ENCODE measurements around the gene TSHZ3. TPM values are rescaled to one million over a fixed set of nuclear protein-coding genes. Genes with fewer than 3 reads are reported as not detected.
A peak's percentile ranks its signal among the peaks of the same experiment; 100 is the strongest.

Gene TSHZ3
- total RNA-seq, 1 donor from 2014 or later = 3.0 TPM

DNA sequence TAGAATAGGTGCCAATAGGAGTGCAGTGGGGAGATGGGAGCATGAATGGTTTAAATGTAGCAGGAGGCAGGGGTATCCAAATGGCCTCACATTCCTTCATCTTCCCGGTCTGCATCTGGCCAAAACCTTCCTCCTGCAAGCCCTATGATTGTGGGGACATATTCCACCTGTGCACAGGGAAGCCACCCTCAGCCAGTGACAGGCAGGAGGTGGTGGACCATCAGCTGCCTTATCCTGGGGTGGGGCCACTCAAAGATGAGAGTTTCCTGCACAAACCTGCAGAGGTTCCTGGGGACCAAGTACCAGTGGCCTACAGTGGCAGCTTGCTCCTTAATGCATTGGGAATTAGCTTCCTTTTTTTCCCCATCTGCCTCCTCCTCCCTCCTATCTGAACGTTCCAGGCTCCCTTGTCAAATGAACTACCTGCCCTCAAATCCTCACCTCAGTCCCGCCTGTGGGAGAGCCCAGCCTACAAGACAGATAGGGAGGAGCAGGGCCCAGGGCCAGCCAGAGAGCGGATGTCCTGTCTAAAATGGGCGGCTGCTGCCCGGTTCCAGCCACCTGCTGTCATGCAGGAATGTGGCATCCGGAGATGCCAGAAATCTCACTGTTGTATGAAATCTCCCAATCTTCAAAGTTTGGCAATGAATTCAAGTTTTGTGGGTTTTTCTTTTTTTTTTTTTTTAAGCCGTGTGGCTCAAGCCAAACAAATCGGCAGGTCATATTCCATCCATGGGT is 85.0 kb downstream of the TSHZ3 start:
- no peaks in the 10 kb centered on the region for H3K4me1 Mint-ChIP-seq
- H3K27ac Mint-ChIP-seq (ENCODE audit: unreplicated experiment) = no peak overlapping the region
- DNase-seq (ENCODE audit: low read depth, low spot score) = no peak
- H3K27me3 Mint-ChIP-seq (ENCODE audit: low read depth) = no peaks in the 10 kb centered on the region
- H3K36me3 Mint-ChIP-seq (ENCODE audit: low read depth) = no peaks in the 10 kb centered on the region
- no peaks in the 10 kb centered on the region for H3K9me3 Mint-ChIP-seq
- TF ChIP-seq, protein P1, sequence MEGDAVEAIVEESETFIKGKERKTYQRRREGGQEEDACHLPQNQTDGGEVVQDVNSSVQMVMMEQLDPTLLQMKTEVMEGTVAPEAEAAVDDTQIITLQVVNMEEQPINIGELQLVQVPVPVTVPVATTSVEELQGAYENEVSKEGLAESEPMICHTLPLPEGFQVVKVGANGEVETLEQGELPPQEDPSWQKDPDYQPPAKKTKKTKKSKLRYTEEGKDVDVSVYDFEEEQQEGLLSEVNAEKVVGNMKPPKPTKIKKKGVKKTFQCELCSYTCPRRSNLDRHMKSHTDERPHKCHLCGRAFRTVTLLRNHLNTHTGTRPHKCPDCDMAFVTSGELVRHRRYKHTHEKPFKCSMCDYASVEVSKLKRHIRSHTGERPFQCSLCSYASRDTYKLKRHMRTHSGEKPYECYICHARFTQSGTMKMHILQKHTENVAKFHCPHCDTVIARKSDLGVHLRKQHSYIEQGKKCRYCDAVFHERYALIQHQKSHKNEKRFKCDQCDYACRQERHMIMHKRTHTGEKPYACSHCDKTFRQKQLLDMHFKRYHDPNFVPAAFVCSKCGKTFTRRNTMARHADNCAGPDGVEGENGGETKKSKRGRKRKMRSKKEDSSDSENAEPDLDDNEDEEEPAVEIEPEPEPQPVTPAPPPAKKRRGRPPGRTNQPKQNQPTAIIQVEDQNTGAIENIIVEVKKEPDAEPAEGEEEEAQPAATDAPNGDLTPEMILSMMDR (conservative IDR thresholded peaks at IDR 0.05) = no peak
- no peak overlapping the region for H3K4me3 Mint-ChIP-seq

DNA sequence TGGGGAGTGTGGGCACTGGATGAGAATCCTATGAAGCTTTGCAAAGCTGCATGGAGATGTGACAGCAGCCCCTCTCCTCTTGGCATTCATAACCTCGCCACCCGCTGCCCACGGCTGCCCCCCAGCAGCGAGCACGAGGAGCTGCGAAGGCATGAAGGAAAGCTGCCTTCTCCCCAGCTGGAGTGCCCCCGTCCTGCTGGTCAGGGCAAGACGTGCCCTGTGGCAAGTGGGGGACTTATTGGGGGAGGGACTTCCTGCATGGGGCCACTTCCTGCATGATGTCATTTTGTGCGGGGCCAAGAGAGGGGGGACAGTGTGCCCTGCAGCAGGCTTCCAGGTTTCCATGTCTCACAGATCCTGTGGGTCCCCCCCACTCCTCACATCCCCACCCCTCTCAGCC is 85.9 kb downstream of the TSHZ3 start:
- Mint-ChIP-seq H3K36me3 (ENCODE audit: low read depth) (no peaks in the 10 kb centered on the region), H3K4me1 (no peaks in the 10 kb centered on the region), H3K27ac (ENCODE audit: unreplicated experiment) (no peak overlapping the region), H3K4me3 (no peak overlapping the region), H3K9me3 (no peaks in the 10 kb centered on the region), H3K27me3 (ENCODE audit: low read depth) (no peaks in the 10 kb centered on the region)
- TF ChIP-seq, protein P1 (conservative IDR thresholded peaks at IDR 0.05) = no peak
- DNase-seq (ENCODE audit: low read depth, low spot score) = no peak

DNA sequence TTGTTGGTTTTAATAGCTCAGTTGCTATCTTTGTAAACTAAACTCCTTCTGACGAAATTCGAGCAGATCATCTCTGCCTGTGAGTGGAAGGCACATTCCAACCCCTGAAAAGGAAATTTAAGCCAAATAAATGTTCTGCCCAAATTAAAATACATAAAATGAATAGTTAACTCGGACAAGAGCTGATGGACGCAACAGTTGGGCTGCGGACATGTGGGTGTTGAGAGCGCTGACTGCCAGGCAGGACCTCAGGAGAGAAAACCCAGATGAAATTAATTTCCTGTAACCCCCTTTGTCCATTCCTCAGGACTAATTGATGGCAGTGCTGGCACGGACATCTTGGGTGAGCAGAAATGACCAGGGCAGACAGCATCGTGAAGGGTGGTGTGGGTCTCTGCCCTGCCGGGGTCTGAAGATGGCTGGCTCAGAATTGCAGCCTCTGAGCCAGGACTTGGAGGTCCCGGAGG is 86.5 kb downstream of the TSHZ3 start:
- Mint-ChIP-seq H3K27ac (ENCODE audit: unreplicated experiment) (no peak overlapping the region), H3K4me1 (no peaks in the 10 kb centered on the region), H3K9me3 (no peaks in the 10 kb centered on the region), H3K27me3 (ENCODE audit: low read depth) (no peaks in the 10 kb centered on the region), H3K4me3 (no peak overlapping the region), H3K36me3 (ENCODE audit: low read depth) (no peaks in the 10 kb centered on the region)
- TF ChIP-seq, protein P1 (conservative IDR thresholded peaks at IDR 0.05) = no peak
- DNase-seq (ENCODE audit: low read depth, low spot score) = no peak

DNA sequence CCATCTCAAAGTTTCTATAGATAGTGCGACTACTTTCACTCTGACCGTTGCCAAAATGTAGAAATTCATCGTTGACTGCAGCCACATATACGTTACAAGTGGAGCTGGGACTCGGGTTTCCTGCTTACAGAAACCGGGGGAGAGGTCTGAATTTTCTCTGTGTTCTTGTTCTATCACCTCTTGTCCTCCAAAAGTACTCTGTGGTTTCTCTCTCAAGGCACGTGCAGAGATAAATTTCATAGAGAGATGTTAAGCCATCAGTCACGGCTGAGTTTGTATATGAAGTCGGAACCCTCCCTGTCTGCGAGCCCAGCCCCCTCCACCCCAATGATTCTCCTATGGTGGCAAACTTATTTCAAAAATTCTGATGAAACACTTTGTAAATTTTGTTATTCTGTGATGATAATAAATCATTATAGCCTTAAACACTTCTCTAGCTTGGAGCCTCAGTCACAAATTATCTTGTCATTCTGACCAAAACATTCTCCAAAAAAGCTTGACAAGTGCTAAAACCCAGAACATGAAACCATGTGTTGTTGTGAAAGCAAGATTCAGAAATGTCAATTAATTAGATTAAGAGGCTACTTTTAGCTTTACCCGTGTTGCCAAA is 87.5 kb downstream of the TSHZ3 start:
- Mint-ChIP-seq H3K4me3 (no peak overlapping the region), H3K36me3 (ENCODE audit: low read depth) (no peaks in the 10 kb centered on the region), H3K9me3 (no peaks in the 10 kb centered on the region), H3K27me3 (ENCODE audit: low read depth) (no peaks in the 10 kb centered on the region), H3K4me1 (no peaks in the 10 kb centered on the region), H3K27ac (ENCODE audit: unreplicated experiment) (peak overlapping the region; percentile 67)
- no peak for DNase-seq (ENCODE audit: low read depth, low spot score)
- TF ChIP-seq, protein P1 (conservative IDR thresholded peaks at IDR 0.05) = no peak

DNA sequence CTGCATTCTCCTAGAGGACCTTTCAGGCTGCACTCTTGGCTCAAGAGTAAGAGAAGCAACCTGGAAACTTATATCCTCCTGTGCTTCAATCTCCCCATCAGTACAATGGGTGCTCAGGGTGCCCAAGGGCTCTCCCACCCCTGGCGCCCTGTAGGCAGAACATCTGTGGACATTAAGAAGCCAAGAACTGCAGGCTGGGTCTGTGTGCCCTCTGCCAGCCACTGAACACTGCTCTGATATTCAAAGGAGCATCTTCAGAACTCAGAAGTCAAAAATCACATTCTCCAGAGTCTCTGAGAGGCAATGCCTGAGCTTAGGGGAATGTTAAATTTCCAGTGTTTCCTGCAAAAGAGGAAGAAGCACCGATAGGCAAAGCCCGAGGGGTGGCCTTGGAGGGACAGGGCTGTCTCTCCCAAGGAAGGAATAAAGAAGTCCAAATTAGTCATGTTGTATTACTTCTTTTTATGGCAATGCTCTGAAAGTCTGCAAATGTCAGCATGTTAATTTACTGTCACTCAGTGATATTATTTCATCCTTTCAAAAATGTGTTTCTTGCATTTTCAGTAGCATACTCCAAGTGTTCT is 88.1 kb downstream of the TSHZ3 start:
- DNase-seq (ENCODE audit: low read depth, low spot score) = no peak
- H3K36me3 Mint-ChIP-seq (ENCODE audit: low read depth) = no peaks in the 10 kb centered on the region
- no peak overlapping the region for H3K27ac Mint-ChIP-seq (ENCODE audit: unreplicated experiment)
- H3K9me3 Mint-ChIP-seq = no peaks in the 10 kb centered on the region
- TF ChIP-seq, protein P1 (conservative IDR thresholded peaks at IDR 0.05) = no peak
- H3K4me3 Mint-ChIP-seq = no peak overlapping the region
- H3K4me1 Mint-ChIP-seq = no peaks in the 10 kb centered on the region
- no peaks in the 10 kb centered on the region for H3K27me3 Mint-ChIP-seq (ENCODE audit: low read depth)
